GM12875 (cell line): Measurements from ENCODE around the gene IMPG1.

ENCODE experiments used
- H3K4me3 ChIP-seq: one replicate; pipeline ENCODE4 v1.5.1; 2011; ENCODE audit warnings: low read depth, low read length, control low read depth
- CTCF ChIP-seq: IDR thresholded peaks from 2 replicates; pipeline ENCODE4 v1.5.1; 2011; ENCODE audit warnings: low read depth, mild to moderate bottlenecking, control low read depth, inconsistent platforms, low read length, moderate library complexity, borderline replicate concordance; ENCODE audit not compliant: insufficient read depth

IMPG1 gene

GRCh38 chr6:76072562-76072961, at the start of gene IMPG1:
IMPG1 (minus strand) TSS chr6:76072662; CDS start chr6:76072488, 174 bp downstream.
- no peak for TF ChIP-seq CTCF
- H3K4me3 ChIP-seq: no peak within 1 kb of the TSS

GRCh38 chr6:76120302-76120701, 47.8 kb upstream of the IMPG1 start:
- TF ChIP-seq CTCF: no peak
- no peak overlapping the region for H3K4me3 ChIP-seq

- TF ChIP-seq CTCF: no peak
- H3K4me3 ChIP-seq: no peak overlapping the region
Measured at GRCh38 chr6:76073281-76073680, 819 bp upstream of the IMPG1 start.

- no peak for TF ChIP-seq CTCF
- H3K4me3 ChIP-seq: no peak overlapping the region
Measured at GRCh38 chr6:76057469-76057868, 15.0 kb downstream of the IMPG1 start.

GRCh38 chr6:76052314-76052713, 20.1 kb downstream of the IMPG1 start:
- TF ChIP-seq CTCF: no peak
- no peak overlapping the region for H3K4me3 ChIP-seq

GRCh38 chr6:76043690-76044089, 28.8 kb downstream of the IMPG1 start:
- H3K4me3 ChIP-seq: no peak overlapping the region
- no peak for TF ChIP-seq CTCF

- TF ChIP-seq CTCF: no peak
- H3K4me3 ChIP-seq: no peak overlapping the region
Measured at GRCh38 chr6:76035713-76036112, 36.7 kb downstream of the IMPG1 start.
